ENCODE results near the gene IRX4.
A peak's percentile ranks its signal among the peaks of the same experiment; 100 is the strongest.

The IRX4 gene

GRCh38 chr5:1857256-1857600, 25.5 kb downstream of the IRX4 start:
- H3K9me3 ChIP-seq (ENCODE audit: severe bottlenecking), result no peaks in the 10 kb centered on the region
- no peak for TF ChIP-seq CTCF (IDR thresholded peaks at IDR 0.05; ENCODE audit: low read depth, low read length)
- no peak overlapping the region for H3K4me3 ChIP-seq (ENCODE audit: low read depth, low read length)
- peaks cover 45% of the 10 kb centered on the region for H3K27me3 ChIP-seq (ENCODE audit: insufficient read depth, low read depth, severe bottlenecking)
- no peaks in the 10 kb centered on the region for H3K36me3 ChIP-seq
- no peak overlapping the region for H3K27ac ChIP-seq
- DNase-seq, result no peak

DNA sequence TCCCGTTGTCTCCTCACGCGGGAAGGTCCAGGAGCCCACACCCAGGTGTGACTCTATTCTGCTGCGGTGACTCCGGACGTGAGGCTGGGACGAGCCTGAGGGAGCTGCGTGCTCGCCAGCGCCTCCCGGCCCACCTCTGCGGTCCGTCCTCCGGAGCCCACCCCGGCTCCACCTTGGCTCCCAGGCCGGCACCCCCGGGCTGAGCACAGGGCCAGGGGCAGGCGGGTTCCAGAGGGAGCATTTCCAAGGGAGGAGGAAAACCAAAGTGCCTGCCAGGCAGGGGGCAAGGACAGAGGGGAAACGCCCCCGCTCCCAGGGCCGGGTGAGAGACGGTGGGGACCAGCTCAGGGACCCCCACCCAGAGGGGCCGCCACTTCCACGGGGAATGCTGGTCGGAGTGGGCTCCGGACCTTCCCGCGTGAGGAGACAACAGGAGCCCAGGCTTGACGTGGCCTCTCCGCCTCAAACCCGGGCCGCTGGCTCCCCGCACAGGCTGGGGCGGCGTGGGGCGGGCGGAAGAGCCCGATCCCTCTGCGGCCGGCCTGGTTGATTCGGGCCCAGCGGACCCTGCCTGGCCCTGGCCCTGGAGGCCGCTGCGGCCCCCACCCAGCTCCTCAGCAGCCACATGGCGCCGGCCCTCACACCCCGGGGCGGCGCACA, 26.0 kb downstream of the IRX4 start:
- H3K4me3 ChIP-seq (ENCODE audit: low read depth, low read length), result no peak overlapping the region
- no peaks in the 10 kb centered on the region for H3K9me3 ChIP-seq (ENCODE audit: severe bottlenecking)
- H3K27me3 ChIP-seq (ENCODE audit: insufficient read depth, low read depth, severe bottlenecking), result peaks cover 40% of the 10 kb centered on the region

GRCh38 chr5:1855596-1855995, 27.1 kb downstream of the IRX4 start:
- no peaks in the 10 kb centered on the region for H3K36me3 ChIP-seq
- H3K27ac ChIP-seq, result no peak overlapping the region
- no peaks in the 10 kb centered on the region for H3K9me3 ChIP-seq (ENCODE audit: severe bottlenecking)
- H3K27me3 ChIP-seq (ENCODE audit: insufficient read depth, low read depth, severe bottlenecking), result peaks cover 29% of the 10 kb centered on the region
- TF ChIP-seq CTCF (IDR thresholded peaks at IDR 0.05; ENCODE audit: low read depth, low read length), result no peak
- DNase-seq, result no peak
- H3K4me3 ChIP-seq (ENCODE audit: low read depth, low read length), result no peak overlapping the region

More for the DNA sequence above, 26.0 kb downstream of the IRX4 start:
- TF ChIP-seq CTCF (IDR thresholded peaks at IDR 0.05; ENCODE audit: low read depth, low read length), result no peak
- H3K27ac ChIP-seq, result no peak overlapping the region
- no peak for DNase-seq
- H3K36me3 ChIP-seq, result no peaks in the 10 kb centered on the region

GRCh38 chr5:1855075-1855474, 27.6 kb downstream of the IRX4 start:
- Histone ChIP-seq H3K27me3 (ENCODE audit: insufficient read depth, low read depth, severe bottlenecking) (peaks cover 24% of the 10 kb centered on the region), H3K36me3 (no peaks in the 10 kb centered on the region), H3K27ac (no peak overlapping the region), H3K9me3 (ENCODE audit: severe bottlenecking) (no peaks in the 10 kb centered on the region), H3K4me3 (ENCODE audit: low read depth, low read length) (no peak overlapping the region)
- no peak for TF ChIP-seq CTCF (IDR thresholded peaks at IDR 0.05; ENCODE audit: low read depth, low read length)
- no peak for DNase-seq

DNA sequence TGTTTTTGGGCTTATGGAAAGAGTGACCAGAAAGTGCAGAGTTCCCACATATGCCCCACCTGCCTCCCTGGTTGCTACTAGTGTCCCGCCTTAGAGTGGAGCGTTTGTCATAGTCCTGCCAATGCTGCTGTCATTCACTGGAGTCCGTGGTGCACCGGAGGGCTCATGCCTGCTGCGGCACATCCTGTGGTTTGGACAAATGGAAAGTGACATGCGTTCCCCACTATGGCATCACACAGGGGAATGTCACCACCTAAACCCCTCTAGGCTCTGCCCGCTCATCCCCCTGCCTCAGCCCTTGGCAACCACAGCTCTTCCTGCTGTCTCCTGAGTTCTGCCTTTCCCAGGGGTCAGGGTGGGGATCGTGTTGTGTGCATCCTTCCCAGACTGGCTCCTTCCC, 29.2 kb downstream of the IRX4 start:
- peaks cover 17% of the 10 kb centered on the region for H3K27me3 ChIP-seq (ENCODE audit: insufficient read depth, low read depth, severe bottlenecking)
- no peak for DNase-seq
- TF ChIP-seq CTCF (IDR thresholded peaks at IDR 0.05; ENCODE audit: low read depth, low read length), result no peak

GRCh38 chr5:1852324-1852947, 30.3 kb downstream of the IRX4 start:
- Histone ChIP-seq H3K27me3 (ENCODE audit: insufficient read depth, low read depth, severe bottlenecking) (peaks cover 17% of the 10 kb centered on the region), H3K4me3 (ENCODE audit: low read depth, low read length) (no peak overlapping the region), H3K27ac (no peak overlapping the region), H3K9me3 (ENCODE audit: severe bottlenecking) (no peaks in the 10 kb centered on the region), H3K36me3 (no peaks in the 10 kb centered on the region)
- TF ChIP-seq CTCF (IDR thresholded peaks at IDR 0.05; ENCODE audit: low read depth, low read length), result no peak
- DNase-seq, result peak; percentile 55

More for the DNA sequence above, 29.2 kb downstream of the IRX4 start:
- H3K9me3 ChIP-seq (ENCODE audit: severe bottlenecking), result no peaks in the 10 kb centered on the region
- no peak overlapping the region for H3K27ac ChIP-seq
- no peaks in the 10 kb centered on the region for H3K36me3 ChIP-seq
- H3K4me3 ChIP-seq (ENCODE audit: low read depth, low read length), result no peak overlapping the region
